NB4 (cell line): Measurements from ENCODE around the gene CMIP.

Source experiments
- POLR2A ChIP-seq: IDR thresholded peaks from 2 replicates; pipeline ENCODE4 v1.6.1; 2011; ENCODE audit warnings: mild to moderate bottlenecking; ENCODE audit not compliant: insufficient read length; ENCODE audit errors: extremely low read depth
- TF ChIP-seq, protein P1 (sequence below): IDR thresholded peaks from one replicate; pipeline ENCODE4 v1.5.1; 2012; ENCODE audit warnings: low read depth, low read length

- TF ChIP-seq, protein P1, sequence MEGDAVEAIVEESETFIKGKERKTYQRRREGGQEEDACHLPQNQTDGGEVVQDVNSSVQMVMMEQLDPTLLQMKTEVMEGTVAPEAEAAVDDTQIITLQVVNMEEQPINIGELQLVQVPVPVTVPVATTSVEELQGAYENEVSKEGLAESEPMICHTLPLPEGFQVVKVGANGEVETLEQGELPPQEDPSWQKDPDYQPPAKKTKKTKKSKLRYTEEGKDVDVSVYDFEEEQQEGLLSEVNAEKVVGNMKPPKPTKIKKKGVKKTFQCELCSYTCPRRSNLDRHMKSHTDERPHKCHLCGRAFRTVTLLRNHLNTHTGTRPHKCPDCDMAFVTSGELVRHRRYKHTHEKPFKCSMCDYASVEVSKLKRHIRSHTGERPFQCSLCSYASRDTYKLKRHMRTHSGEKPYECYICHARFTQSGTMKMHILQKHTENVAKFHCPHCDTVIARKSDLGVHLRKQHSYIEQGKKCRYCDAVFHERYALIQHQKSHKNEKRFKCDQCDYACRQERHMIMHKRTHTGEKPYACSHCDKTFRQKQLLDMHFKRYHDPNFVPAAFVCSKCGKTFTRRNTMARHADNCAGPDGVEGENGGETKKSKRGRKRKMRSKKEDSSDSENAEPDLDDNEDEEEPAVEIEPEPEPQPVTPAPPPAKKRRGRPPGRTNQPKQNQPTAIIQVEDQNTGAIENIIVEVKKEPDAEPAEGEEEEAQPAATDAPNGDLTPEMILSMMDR, result no peak
- TF ChIP-seq POLR2A, result no peak
These were observed 51.0 kb downstream of the CMIP start for GRCh38 chr16:81495321-81496234.
